OCI-LY3 (cell line): Measurements from ENCODE around the gene NUP85.

Experiments
- CTCF ChIP-seq: fragments of 200-600, 300-600 bp; sonication (generic); IDR thresholded peaks from 2 replicates; pipeline ENCODE4 v1.5.1; 2014; ENCODE audit warnings: antibody characterized with exemption, low read length, low read depth
- EZH2phosphoT487 ChIP-seq: fragments of 200-600 bp; shearing (Covaris generic); IDR thresholded peaks from 2 replicates; pipeline ENCODE4 v1.6.1; 2018; ENCODE audit warnings: antibody characterized with exemption, mixed run types, low read depth

- TF ChIP-seq EZH2phosphoT487 = no peak
- no peak for TF ChIP-seq CTCF
Observed at GRCh38 chr17:75173526-75173925, 32.0 kb upstream of the NUP85 start.
